Measurements from ENCODE around the gene KIF12. TPM values are rescaled to one million over a fixed set of nuclear protein-coding genes. Genes with fewer than 3 reads are reported as not detected.

The KIF12 gene
- total and polyA plus RNA-seq, 2 donors (not counting 1 experiment from before 2014, with no cell fraction given) = not detected

- Histone ChIP-seq H3K27ac (ENCODE audit: low read length in 2 of 2) (no peak overlapping the region), H3K27me3 (replicated peaks in 1 of 4; ENCODE audit: control extremely low read depth in 1 of 4, control insufficient read depth in 3 of 4, insufficient read depth in 4 of 4, low read length in 3 of 4) (peaks cover 0 to 3% (median 0%) of the 10 kb centered on the region in 4 experiments), H3K36me3 (replicated peaks in 1 of 2; ENCODE audit: control extremely low read depth in 1 of 2, control insufficient read depth in 1 of 2, extremely low read depth in 1 of 2, insufficient read depth in 2 of 2, low read length in 1 of 2) (no peaks in the 10 kb centered on the region), H3K9me3 (ENCODE audit: control extremely low read depth in 1 of 3, control insufficient read depth in 2 of 3, insufficient read depth in 1 of 3, low read length in 2 of 3) (no peaks in the 10 kb centered on the region), H4K20me1 (ENCODE audit: control insufficient read depth, insufficient read depth, low read length, poor library complexity, severe bottlenecking) (no peaks in the 10 kb centered on the region), H2AFZ (ENCODE audit: insufficient read depth, low read depth, low read length, poor library complexity, severe bottlenecking) (no peak overlapping the region), H3K4me3 (ENCODE audit: control extremely low read depth in 1 of 5, extremely low read depth in 1 of 5, insufficient read depth in 1 of 5, low read depth in 2 of 5, low read length in 4 of 5) (no peak overlapping the region), H3K4me1 (ENCODE audit: control insufficient read depth in 2 of 2, insufficient read depth in 2 of 2, low read length in 2 of 2) (no peaks in the 10 kb centered on the region), H3K4me2 (replicated peaks; ENCODE audit: low read depth, low read length, poor library complexity, severe bottlenecking) (no peak overlapping the region), H3K9ac (ENCODE audit: low read length) (no peak overlapping the region), H3K79me2 (ENCODE audit: control insufficient read depth, insufficient read depth, low read length) (no peaks in the 10 kb centered on the region)
- H3K27ac Mint-ChIP-seq = no peak overlapping the region
- H3K4me3 Mint-ChIP-seq = no peak overlapping the region
- peaks cover 12% of the 10 kb centered on the region for H3K27me3 Mint-ChIP-seq
- H3K4me1 Mint-ChIP-seq = peaks cover 5% of the 10 kb centered on the region
- TF ChIP-seq CTCF (IDR thresholded peaks at IDR 0.05) (no peak), EZH2 (IDR thresholded peaks at IDR 0.05; ENCODE audit: borderline replicate concordance, insufficient read depth, low read depth, low read length, poor library complexity, severe bottlenecking) (no peak)
- ChIA-PET POLR2A (no interaction called here), CTCF (interaction anchor here (0.6 to 1.2 kb wide), 4 partner anchors 25 to 936 kb away, joined by 3 read pairs; no protein-coding TSS in a partner anchor)
- DNase-seq (no peak), ATAC-seq (ENCODE audit: low read depth) (no peak)
- intact Hi-C loops (cut with micrococcal nuclease) = no loop called here
- H3K9me3 Mint-ChIP-seq (ENCODE audit: insufficient read depth) = no peaks in the 10 kb centered on the region
- WGBS (ENCODE audit: insufficient coverage) = 87% methylated on average over 6 of the region's 7 CpGs
Measured at GRCh38 chr9:114057161-114057885, 41.8 kb downstream of the KIF12 start.

- CTCF ChIA-PET = interaction anchor here (0.6 kb wide), 1 partner anchor 872 kb away, joined by 3 read pairs; no protein-coding TSS in a partner anchor
- ATAC-seq (ENCODE audit: low read depth) (no peak), DNase-seq (no peak)
- H3K27me3 ChIP-seq (replicated peaks in 1 of 4; ENCODE audit: control extremely low read depth in 1 of 4, control insufficient read depth in 3 of 4, insufficient read depth in 4 of 4, low read length in 3 of 4) = no peaks in the 10 kb centered on the region
- H2AFZ ChIP-seq (ENCODE audit: insufficient read depth, low read depth, low read length, poor library complexity, severe bottlenecking) = no peak overlapping the region
- Mint-ChIP-seq H3K27ac (no peak overlapping the region), H3K27me3 (peaks cover 5% of the 10 kb centered on the region), H3K4me3 (no peak overlapping the region), H3K9me3 (ENCODE audit: insufficient read depth) (no peaks in the 10 kb centered on the region), H3K4me1 (peaks cover 5% of the 10 kb centered on the region)
- no peaks in the 10 kb centered on the region for H4K20me1 ChIP-seq (ENCODE audit: control insufficient read depth, insufficient read depth, low read length, poor library complexity, severe bottlenecking)
- no peak overlapping the region for H3K4me3 ChIP-seq (ENCODE audit: control extremely low read depth in 1 of 5, extremely low read depth in 1 of 5, insufficient read depth in 1 of 5, low read depth in 2 of 5, low read length in 4 of 5)
- no peak overlapping the region for H3K9ac ChIP-seq (ENCODE audit: low read length)
- H3K4me2 ChIP-seq (replicated peaks; ENCODE audit: low read depth, low read length, poor library complexity, severe bottlenecking) = no peak overlapping the region
- H3K4me1 ChIP-seq (ENCODE audit: control insufficient read depth in 2 of 2, insufficient read depth in 2 of 2, low read length in 2 of 2) = no peaks in the 10 kb centered on the region
- H3K27ac ChIP-seq (ENCODE audit: low read length in 2 of 2) = no peak overlapping the region
- intact Hi-C loops (cut with micrococcal nuclease) = no loop called here
- H3K79me2 ChIP-seq (ENCODE audit: control insufficient read depth, insufficient read depth, low read length) = no peaks in the 10 kb centered on the region
- H3K36me3 ChIP-seq (replicated peaks in 1 of 2; ENCODE audit: control extremely low read depth in 1 of 2, control insufficient read depth in 1 of 2, extremely low read depth in 1 of 2, insufficient read depth in 2 of 2, low read length in 1 of 2) = no peaks in the 10 kb centered on the region
- H3K9me3 ChIP-seq (ENCODE audit: control extremely low read depth in 1 of 3, control insufficient read depth in 2 of 3, insufficient read depth in 1 of 3, low read length in 2 of 3) = no peaks in the 10 kb centered on the region
- POLR2A ChIA-PET = no interaction called here
- no peak for TF ChIP-seq EZH2 (IDR thresholded peaks at IDR 0.05; ENCODE audit: borderline replicate concordance, insufficient read depth, low read depth, low read length, poor library complexity, severe bottlenecking)
- TF ChIP-seq CTCF (IDR thresholded peaks at IDR 0.05) = no peak
- WGBS (ENCODE audit: insufficient coverage) = 90% methylated on average over 5 of the region's 5 CpGs
Measured at GRCh38 chr9:114056527-114056926, 42.6 kb downstream of the KIF12 start.
